Activated gamma-delta T cell treated with anti-CD3 and anti-CD28 coated beads, Interleukin-2, amount 50 U/mL, for 16 hours (primary cell): ENCODE results near the gene RRP1B.
A peak's percentile ranks its signal among the peaks of the same experiment; 100 is the strongest.
"Not testable (repeated sequence)": the region's sequence is repeated elsewhere in the genome, so short reads cannot be mapped to it uniquely, and the experiment has no call there.

Experiments
- DNase-seq: peaks from one replicate; pipeline ENCODE4 v3.0.0-alpha.2; 2020; ENCODE audit warnings: low read depth

The RRP1B gene

GRCh38 chr21:43697758-43698643 is 38.6 kb downstream of the RRP1B start:
- DNase-seq: no peak

DNA sequence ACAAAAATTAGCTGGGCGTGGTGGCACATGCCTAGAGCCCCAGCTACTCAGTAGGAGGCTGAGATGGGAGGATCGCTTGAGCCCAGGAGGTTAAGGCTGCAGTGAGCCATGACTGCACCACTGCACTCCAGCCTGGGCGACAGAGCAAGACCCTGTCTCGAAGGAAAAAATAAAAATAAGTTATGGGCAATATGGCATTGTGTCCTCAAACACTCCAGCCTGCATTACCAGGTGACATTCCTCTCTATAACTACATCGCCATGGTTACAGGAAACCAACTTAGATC is 40.1 kb downstream of the RRP1B start:
- not testable (repeated sequence) for DNase-seq

DNA sequence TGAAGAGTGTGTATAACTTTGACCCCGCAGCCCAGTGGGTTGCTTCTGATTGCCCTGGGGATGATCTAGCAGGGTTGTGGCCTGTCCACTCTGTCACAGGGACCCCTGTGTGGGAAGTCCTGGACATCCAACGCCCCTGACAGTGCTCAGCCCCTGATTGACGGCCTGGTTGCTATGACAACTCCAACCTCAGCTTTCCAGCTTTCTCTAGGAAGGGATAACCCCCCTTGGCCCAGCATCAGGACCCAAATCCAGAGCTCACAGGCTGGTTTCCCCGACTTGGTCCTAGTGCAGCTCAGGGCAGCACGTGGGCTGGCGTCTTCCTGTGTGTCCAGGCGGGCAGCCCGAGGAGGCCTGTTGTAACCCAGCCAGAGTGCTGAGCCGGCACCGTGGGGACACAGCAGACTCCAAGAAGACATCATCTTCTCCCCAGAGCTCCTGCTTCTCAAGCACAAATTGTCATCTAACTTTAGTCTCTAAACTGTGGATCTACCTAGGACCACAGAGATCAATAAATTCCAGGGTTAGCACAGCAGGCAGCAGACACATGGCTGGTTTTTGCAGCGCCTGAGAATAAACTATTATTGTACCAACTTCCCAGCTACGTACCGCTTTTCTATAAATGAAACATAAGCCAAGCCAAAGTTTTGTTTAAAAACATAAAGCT is 40.7 kb downstream of the RRP1B start:
- no peak for DNase-seq

DNA sequence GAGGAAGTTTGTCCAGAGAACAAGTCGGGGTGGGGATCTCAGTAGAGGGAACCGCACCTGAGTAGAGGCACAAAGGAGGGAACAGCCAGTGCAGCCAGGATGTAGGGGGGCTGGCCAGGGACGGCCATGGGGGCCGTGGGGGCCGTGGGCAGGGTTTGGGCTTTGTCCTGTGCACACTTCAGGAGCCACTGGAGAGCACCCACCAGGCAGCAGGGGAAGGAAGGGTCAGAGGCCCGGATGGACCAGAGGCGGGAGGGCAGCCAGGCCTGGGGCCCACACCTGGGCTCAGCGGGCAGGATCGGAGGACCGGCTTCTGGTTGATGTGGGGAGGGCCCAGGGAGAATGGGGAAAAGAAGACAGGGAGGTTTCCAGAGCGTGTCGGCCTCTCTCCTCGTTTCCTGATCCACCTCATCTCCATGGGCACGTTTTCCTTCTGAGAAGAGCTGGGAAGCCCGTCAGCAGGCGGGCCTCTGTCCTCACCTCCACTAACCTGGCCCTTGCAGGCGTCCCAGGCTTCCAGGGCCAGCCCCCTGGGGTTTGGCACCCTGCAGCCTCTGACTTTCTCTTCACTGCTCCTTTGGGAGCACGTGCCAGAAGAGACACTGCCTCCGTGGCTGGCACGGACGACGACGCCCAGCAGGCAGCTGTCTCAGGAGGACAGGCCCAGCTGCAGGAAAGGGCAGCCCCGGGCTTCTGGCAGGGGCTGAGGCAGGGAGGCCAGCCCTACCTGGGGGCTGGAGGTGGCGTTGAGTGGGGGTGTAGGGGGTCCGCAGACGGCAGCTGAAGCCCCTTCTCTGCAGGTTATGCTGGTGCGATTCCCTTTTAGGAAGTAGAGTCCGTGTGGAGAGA is 42.8 kb downstream of the RRP1B start:
- no peak for DNase-seq

DNA sequence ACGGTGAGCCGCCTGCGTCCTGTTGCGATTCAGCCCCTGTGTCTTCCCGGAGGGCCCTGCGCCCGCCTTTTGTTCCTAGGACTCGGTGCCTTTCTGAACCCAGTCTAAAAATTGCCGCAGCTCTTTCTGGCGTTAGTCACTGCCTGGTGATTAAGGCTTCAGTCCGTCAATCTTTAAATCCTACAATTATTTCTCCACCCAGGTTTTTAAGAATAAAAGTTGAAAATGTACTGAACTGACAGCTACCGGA is 43.4 kb downstream of the RRP1B start:
- no peak for DNase-seq

DNA sequence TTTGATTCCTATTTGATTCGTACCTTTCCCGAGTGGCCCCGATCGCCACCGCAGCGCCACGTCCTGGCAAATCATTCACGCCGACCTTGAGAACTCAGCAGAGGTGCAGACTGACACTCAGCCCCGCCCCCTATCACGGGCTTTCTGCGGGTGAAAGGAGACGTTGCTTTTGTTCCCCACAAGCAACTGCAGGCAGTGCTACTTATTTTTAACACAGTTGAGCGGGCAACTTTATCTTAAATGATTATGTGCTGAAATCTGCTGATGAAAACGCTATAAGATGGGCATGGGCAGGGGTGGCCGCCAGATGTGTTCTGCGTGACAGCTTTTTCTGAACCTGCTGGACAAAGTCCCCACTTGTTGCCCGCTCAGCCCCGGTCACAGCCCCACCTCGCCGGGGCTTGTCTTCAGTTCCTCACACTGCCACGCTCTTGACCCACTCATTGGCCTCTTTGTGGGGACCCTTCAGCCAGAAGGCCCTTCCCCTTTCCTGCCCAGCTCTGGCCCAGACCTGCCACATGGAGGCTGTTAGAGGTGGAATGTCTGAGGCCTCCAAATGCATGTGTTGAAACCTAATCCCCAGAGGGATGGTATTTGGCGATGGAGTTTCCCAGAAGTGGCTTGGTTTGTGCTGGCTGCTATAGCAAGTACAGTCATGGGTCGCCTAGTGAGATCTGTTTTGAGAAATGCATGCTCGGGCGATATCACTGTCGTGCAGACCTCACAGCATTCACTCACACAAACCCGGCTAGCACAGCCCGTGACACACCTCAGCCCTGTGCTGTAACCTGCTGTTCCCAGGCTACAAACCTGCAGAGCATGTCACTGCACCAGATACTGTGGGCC is 43.9 kb downstream of the RRP1B start:
- no peak for DNase-seq

GRCh38 chr21:43707462-43707861 is 48.1 kb downstream of the RRP1B start:
- no peak for DNase-seq

DNA sequence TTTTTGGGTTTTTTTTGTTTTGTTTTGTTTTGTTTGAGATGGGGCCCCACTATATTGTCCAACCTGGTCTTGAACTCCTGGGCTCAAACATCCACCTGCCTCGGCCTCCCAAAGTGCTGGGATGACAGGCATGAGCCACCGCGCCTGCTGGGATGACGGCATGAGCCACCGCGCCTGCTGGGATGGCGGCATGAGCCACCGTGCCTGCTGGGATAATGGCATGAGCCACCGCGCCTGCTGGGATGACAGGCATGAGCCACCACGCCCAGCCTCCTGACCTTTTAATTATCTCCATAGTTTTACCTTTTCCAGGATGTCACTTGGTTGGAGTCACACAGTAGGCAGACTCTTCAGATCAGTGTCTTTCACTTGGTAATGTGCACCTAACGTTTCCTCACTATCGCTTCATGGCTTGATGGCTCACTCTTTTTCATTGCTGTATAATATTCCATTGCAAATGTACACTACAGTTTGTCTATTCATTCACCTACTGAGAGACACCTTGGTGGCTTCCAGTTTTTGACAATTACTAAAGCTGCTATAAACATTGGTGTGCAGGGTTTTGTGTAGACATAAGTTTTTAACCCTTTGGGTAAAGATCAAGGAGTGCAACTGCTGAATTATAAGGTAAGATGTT is 49.5 kb downstream of the RRP1B start:
- no peak for DNase-seq

DNA sequence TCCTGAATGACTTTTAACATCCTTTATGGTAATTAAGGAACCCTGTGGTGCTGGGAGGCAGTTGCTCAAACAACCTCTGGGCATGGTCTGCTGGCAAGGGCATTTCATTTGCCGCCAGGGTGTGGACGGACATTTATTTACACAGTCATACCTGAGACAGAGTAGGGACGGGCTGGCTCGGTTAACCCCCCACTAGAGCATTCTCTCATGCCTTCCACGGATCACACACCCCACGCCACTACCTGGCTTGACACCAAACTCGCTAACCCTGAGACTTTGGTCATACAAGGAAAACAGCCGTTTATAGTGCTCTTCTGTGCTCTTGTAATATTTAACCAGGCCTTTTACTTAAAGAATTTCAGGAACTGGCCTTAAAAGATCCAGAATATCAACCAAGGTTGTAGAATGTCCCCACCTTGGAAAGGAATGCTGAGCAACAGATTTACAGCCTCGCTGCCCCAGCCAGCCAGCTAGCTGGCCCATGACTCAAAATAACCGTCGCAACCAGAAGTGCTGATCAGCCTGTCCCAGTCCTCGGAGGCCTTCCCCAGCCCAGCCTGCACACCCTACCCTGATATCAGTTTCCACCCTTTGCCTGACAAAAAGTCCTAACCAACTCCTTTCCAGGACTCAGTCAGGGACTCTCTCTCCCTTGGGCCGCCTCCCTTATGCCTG is 53.0 kb downstream of the RRP1B start:
- no peak for DNase-seq

DNA sequence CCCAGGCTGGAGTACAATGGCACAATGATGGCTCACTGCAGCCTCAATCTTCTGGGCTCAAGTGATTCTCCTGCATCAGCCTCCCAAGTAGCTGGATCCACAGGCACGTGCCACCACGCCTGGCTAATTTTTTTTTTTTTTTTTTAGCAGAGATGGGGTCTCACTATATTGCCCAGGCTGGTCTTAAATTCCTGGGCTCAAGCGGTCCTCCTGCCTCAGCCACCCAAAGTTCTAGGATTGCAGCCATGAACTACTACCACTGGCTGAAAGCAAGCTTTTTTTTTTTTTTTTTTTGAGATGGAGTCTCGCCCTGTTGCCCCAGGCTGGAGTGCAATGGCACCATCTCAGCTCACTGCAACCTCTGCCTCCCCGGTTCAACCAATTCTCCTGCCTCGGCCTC is 53.8 kb downstream of the RRP1B start:
- DNase-seq: not testable (repeated sequence)

DNA sequence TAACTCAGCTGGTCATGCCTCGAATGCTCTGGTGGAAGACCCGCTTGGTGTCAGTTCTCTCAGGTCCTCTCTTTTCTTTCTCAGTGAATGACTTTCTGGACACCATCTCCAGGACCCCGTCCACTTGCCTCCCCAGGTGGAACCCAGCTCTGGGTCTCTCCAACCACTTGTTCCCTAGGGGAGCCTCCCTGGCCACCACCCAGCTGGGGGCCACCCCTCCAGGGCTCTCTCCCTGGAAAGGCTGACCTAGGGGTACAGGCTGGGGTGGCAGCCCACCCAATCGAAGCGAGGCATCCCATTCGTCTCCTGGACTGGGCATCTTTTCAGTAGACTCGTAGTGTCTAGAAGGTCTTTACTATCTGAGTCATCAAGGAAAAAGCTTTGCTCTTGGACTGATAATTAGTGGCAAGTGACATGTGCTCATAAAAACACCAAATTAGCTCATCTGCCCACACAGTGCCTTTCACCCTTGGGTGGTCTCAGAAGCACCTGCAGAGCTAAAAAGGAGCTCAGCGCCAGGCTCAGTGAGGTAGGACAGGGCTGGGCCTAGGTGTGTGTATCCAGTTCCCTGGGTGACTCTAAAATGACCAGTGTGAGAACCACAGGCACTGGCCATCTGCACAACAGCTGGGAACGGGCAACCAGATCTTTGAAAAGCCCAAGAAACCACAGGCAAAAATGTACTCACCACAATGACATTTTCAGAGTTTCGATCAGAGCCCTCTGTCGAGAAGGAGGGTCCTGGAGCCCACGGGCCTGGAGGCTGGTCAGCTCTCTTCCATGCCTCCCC is 57.2 kb downstream of the RRP1B start:
- DNase-seq: no peak

DNA sequence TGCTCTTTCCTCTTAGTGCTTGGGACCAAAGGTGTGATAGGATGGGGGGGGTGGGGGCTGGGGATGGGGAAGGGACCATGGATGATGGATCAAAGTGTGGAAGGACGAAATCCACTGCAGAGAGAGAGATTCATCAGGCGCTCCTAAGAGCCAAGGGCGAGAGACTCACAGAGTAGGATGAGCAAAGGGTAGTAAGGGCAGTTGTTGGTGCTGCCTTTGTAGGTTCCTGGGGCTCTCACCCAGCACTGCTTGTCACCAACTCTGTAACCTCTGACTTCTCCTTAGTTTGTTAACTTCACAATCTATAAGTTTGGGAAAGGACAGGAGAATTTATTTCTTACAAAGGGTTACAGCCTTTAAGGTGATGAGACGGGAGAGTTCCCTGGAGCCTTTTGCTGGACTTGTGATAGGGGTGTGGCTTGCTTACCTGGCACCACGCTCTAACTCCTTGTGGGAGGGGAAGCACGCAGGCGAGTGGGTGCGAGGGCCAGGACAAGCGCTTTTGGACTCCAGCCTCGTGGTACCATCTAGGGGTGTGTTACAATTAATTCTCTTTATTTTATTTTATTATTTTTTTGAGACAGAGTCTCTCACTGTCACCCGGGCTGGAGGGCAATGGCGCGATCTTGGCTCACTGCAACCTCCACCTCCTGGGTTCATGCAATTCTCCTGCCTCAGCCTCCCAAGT is 58.0 kb downstream of the RRP1B start:
- DNase-seq: no peak

GRCh38 chr21:43717967-43718871 is 58.9 kb downstream of the RRP1B start:
- DNase-seq: no peak

GRCh38 chr21:43718872-43719747 is 59.8 kb downstream of the RRP1B start, which contains the start of gene PDXK:
TSS of gene PDXK (plus strand) at chr21:43719129. CDS start at chr21:43719295, 166 bp downstream.
- DNase-seq: peak; percentile 57

GRCh38 chr21:43719748-43720538 is 60.6 kb downstream of the RRP1B start:
- no peak for DNase-seq

DNA sequence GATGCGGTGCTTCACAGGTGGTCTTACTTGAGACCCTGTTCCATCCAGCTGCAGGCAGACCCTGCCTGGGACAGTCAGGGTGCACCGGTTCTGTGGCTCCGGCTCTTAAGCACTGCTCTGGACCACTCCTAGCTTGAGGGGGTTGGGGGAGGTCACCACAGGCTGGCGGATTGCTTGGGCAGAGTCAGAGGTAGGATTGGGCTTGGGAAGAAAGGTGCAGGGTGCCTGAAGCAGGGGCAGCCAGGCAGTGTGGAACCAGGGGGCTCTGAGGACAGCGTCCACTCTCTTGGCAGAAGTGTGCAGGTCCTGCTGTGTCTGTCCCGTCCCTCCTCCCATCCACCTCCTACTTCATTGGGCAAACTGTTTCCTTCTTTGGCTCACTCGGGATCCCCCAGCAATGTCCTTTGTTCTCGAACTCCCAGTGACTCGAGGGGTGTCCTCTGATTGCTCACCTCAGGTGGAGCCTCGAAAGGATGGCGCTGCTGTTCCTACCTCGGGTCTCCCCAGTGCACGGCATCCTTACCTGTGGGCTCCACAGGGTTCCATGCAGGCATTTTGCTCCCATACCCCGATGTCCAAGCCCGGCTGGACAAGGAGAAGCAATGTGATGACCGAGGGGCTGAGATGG is 61.3 kb downstream of the RRP1B start:
- DNase-seq: no peak
